BLaER1 (cell line): ENCODE measurements around the gene CNBP.

Experiments used
- H3K27ac ChIP-seq: shearing (Covaris generic); formaldehyde crosslinking; 2 replicates; pipeline ENCODE4 v1.8.1; 2022
- H3K27me3 ChIP-seq: shearing (Covaris generic); formaldehyde crosslinking; 2 replicates; pipeline ENCODE4 v1.8.1; 2022
- H3K36me3 ChIP-seq: shearing (Covaris generic); formaldehyde crosslinking; 2 replicates; pipeline ENCODE4 v1.8.1; 2022
- H3K4me1 ChIP-seq: shearing (Covaris generic); formaldehyde crosslinking; 2 replicates; pipeline ENCODE4 v1.8.1; 2022
- H3K4me2 ChIP-seq: shearing (Covaris generic); formaldehyde crosslinking; 2 replicates; pipeline ENCODE4 v1.8.1; 2022
- H3K4me3 ChIP-seq: shearing (Covaris generic); formaldehyde crosslinking; 2 replicates; pipeline ENCODE4 v1.8.1; 2022
- H3K9ac ChIP-seq: shearing (Covaris generic); formaldehyde crosslinking; 2 replicates; pipeline ENCODE4 v1.8.1; 2022
- H3K9me3 ChIP-seq: shearing (Covaris generic); formaldehyde crosslinking; 2 replicates; pipeline ENCODE4 v1.8.1; 2022
- H4K20me1 ChIP-seq: shearing (Covaris generic); formaldehyde crosslinking; 2 replicates; pipeline ENCODE4 v1.8.1; 2022
- Cebpa-rat ChIP-seq: shearing (Covaris generic); IDR thresholded peaks from 2 replicates; pipeline ENCODE4 v1.8.1; 2022

CNBP gene

DNA sequence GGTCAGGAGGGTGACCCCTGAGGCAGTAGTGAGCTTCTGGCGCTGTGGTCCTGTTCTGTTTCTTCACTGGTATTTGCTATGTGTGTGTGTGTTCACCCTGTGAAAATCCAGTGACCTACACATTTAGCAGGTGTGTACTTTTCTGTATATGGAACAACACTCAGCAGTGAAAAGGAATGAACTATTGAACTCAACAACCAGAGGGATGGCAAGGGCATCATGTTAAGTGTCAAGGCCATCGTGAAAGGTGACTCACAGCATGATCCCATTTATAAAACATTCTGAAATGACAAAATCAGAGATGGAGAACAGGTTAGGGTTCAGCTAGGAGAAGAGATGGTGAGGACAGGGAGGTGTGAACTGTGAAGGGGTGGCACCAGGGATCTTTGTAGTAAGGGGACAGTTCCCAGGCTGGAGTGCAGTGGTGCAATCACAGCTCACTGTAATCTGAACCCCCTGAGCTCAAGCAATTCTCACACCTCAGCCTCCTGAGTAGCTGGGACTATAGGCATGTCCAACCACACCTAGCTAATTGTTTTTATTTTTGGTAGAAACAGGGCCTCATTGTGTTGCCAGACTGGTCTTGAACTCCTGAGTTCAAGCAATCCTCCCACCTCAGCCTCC lies 52.1 kb downstream of the CNBP start:
- H3K4me3 ChIP-seq = no peak overlapping the region
- peaks cover 24% of the 10 kb centered on the region for H4K20me1 ChIP-seq
- H3K4me1 ChIP-seq = peaks cover 24% of the 10 kb centered on the region
- peaks cover 91% of the 10 kb centered on the region for H3K36me3 ChIP-seq
- H3K9ac ChIP-seq = no peak overlapping the region
- no peak overlapping the region for H3K27ac ChIP-seq
- no peaks in the 10 kb centered on the region for H3K27me3 ChIP-seq
- TF ChIP-seq Cebpa-rat = no peak
- no peaks in the 10 kb centered on the region for H3K9me3 ChIP-seq
- H3K4me2 ChIP-seq = no peak overlapping the region

DNA sequence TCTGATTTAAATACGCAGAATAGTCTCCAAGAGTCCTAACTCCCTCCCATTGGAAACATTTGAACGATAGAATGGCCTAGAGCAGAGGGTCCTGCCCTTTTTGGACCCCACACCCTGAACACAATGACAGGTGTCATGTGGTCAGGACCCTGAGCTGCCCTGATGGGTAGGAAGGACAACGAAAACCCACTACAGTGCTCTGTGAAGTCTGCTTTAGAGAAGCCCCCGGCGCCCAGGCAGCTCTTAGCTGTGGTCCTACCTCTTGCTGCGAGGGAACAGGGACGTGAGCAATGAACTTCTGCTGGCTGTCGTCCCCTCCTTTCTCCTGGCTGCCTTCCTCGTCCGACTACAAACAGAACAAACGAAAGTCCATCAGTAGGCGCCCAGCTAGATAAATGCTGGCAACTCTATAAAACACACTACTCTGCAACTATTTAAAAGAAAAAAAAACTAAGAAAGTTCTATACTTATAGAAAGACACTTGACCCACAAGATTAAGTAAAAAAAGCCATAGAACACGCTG lies 53.3 kb downstream of the CNBP start:
- Histone ChIP-seq H3K27me3 (no peaks in the 10 kb centered on the region), H4K20me1 (peaks cover 25% of the 10 kb centered on the region), H3K4me1 (peaks cover 36% of the 10 kb centered on the region), H3K4me2 (no peak overlapping the region), H3K9me3 (no peaks in the 10 kb centered on the region), H3K27ac (no peak overlapping the region), H3K9ac (no peak overlapping the region), H3K36me3 (peaks cover 79% of the 10 kb centered on the region), H3K4me3 (no peak overlapping the region)
- no peak for TF ChIP-seq Cebpa-rat

DNA sequence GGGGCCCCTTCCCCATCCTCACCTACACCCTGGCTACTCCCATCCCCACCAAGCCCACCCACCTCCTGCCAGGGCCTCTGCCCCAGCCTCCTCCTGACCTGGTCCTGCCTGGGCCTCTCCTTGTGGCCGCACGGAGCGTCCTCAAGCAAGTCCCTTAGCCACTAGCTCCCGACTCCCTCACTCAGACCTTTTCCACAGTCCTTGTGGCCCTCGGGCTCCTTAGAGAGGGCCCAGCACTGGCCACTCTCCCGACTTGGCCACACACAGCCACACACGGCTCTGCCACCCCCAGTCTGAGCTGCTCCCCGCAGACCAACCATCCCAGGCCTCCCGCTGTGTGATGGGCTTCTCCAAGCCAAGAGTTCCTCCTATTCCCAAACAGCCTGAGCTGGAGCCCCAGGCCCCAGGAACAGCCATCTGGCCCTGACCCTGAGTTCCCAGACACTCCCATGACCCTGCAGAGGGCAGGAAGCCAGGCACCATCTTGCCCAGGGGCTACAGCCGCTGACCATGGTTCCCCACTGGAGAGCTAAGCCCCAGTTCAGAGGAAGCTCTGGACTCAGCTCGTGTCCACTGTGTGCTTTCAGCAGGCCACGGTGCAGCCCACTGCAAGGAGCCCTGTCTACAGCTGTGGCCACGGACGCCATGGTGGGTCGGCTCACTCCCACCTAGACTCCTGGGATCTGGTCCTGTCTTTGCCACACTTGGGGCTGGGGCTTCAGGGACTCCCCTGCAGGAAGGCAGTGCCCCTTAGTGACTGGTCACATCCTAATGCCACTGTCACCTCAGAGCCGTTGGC lies 55.1 kb downstream of the CNBP start:
- Histone ChIP-seq H4K20me1 (peaks cover 26% of the 10 kb centered on the region), H3K36me3 (peaks cover 61% of the 10 kb centered on the region), H3K4me2 (peak overlapping the region; percentile 88), H3K27ac (peak overlapping the region; percentile 60), H3K27me3 (no peaks in the 10 kb centered on the region), H3K4me1 (peaks cover 54% of the 10 kb centered on the region), H3K9me3 (no peaks in the 10 kb centered on the region), H3K4me3 (no peak overlapping the region), H3K9ac (0 out of 2 replicates have a peak overlapping the region, but pooled peaks have one; percentile 44)
- TF ChIP-seq Cebpa-rat = no peak

DNA sequence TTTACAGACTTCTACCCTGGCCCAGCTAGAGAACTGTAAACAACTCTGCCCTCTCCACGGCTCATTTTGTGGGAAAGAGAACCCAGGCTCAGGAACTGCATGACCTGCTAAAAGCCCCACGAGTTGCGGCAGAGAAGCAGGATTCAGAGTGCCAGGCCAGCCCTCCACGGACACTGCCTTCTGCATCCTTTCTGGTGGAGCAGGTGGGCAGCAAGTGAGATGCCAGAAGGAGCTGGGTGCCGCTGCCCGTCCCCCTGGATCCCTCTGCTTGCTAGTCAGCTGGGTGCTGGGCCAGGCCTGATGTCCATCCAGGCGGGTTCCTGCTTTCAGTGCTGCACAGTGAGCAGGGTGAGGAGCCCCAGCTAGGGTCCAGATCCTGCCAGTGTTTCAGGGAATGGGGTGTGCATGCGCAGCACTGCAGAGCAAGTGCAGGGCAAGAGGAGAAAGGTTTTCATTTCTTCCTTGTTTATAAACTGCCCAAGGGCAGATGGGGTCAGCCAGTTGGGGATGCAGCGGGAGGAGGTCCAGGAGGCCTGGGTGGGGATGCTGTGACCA lies 56.9 kb downstream of the CNBP start:
- Histone ChIP-seq H3K9ac (peak overlapping the region; percentile 44), H3K4me2 (peak overlapping the region; percentile 88), H3K27me3 (no peaks in the 10 kb centered on the region), H4K20me1 (peaks cover 39% of the 10 kb centered on the region), H3K36me3 (peaks cover 43% of the 10 kb centered on the region), H3K27ac (peak overlapping the region; percentile 60), H3K9me3 (no peaks in the 10 kb centered on the region), H3K4me3 (peak overlapping the region; percentile 33; the same call in 1 of the 2 replicates), H3K4me1 (peaks cover 69% of the 10 kb centered on the region)
- no peak for TF ChIP-seq Cebpa-rat

DNA sequence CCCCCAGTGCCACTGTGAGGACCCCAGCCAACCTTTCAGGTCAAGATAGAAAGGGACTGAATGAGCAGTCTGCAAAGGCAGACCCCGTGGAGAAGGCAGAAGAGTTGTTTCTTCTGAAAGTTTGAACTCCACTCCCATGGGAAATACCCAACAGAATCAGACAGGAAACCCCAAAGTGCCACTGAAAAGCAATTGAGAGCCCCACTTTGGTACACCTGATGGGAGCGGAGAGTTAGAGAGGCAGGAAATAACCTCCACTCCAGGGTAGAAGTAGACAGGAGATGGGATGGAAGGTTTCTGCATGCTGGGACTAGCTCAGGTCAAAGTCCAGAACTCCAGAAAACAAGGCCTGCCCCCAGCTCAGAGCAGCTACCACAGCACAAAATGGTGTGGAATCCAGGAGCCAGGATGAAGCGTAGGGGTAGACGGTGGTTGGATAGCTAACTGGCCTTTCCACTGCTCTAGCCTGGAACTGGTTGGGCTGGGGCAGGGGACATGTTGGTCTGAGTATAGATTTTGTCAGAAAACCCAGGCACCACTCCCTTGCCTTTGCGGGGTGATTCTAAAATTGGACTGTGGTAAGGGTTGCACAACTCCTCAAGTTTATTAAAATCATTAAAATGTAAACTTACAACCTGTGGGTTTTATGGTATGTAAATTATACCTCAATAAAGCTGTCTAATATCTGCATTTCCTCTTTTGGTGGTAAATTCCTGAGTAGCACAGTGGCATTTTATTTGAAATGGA lies 60.2 kb downstream of the CNBP start:
- H3K36me3 ChIP-seq = peaks cover 10% of the 10 kb centered on the region
- peak overlapping the region; percentile 57 for H3K27ac ChIP-seq
- H3K4me3 ChIP-seq = peak overlapping the region; percentile 3; the same call in 1 of the 2 replicates
- H3K4me1 ChIP-seq = peaks cover 78% of the 10 kb centered on the region
- H3K27me3 ChIP-seq = no peaks in the 10 kb centered on the region
- TF ChIP-seq Cebpa-rat = peak; percentile 70; the same call in 1 of the 2 replicates
- peak overlapping the region; percentile 83 for H3K4me2 ChIP-seq
- H3K9me3 ChIP-seq = no peaks in the 10 kb centered on the region
- peak overlapping the region; percentile 40; the same call in 1 of the 2 replicates for H3K9ac ChIP-seq
- H4K20me1 ChIP-seq = peaks cover 34% of the 10 kb centered on the region

DNA sequence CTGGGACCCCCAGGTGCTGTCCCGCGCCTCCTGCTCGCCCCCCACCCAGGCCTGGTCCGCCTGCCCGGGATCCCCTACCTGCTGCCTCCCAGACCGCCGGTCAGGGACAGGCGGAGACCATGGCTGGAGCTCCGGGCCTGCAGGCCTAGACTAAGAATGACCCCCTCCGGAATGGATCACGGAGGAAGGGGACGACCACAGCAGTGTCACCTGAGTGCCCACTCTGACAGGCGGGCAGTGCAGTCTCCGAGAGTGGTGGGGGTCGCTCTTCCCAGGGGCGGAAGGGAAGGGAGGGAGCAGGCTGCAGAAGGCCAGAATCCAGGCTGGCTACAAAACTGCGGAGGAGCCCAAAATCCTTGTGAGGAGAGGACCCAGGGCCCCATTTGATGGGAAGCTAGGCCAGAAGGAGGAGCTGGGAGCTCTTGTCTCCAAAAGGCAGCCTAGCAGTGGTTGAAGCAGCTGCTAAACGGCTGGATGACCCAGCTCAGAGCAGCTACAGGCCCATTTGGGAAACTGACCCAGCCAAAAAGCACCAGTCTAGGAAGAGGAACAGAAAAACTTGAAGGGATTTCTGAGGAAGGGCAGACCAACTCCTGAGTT lies 61.2 kb downstream of the CNBP start:
- peak overlapping the region; percentile 81 for H3K4me3 ChIP-seq

DNA sequence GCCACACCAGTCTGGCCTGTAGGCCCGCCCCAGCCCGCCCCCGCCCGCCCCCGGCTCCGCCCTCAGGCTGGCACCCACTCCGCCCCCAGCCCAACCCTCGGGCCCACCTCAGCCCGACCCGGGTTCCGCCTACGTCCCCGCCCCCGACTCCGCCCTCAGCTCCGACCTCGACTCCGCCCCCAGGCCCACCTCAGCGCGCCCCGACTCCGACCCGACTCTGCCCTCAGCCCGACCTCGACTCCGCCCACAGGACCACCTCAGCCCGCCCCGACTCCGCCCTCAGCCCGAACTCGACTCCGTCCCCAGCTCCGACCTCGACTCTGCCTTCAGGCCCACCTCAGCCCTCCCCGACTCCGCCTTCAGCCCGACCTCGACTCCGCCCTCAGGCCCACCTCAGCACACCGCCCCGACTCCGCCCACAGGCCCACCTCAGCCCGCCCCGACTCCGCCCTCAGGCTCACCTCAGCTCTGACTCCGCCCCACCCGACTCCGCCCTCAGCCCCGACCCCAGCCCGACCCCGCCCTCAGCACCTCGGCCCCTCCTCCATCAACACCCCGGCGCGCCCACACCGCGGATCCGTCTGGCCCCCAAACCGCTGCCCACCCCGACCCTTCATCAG lies 61.8 kb downstream of the CNBP start, which contains the start of gene RAB43:
TSS of gene RAB43 (minus strand) at position 13 of the 620 bp plus-strand sequence. CDS start 315 bp downstream, outside the sequence.
- peak within 1 kb of the TSS; percentile 99 for H3K4me2 ChIP-seq
- H4K20me1 ChIP-seq = peaks cover 18% of the 10 kb centered on the region
- no peaks in the 10 kb centered on the region for H3K27me3 ChIP-seq
- H3K27ac ChIP-seq = peak within 1 kb of the TSS; percentile 98
- peaks cover 11% of the 10 kb centered on the region; the same call in 1 of the 2 replicates for H3K36me3 ChIP-seq
- no peak for TF ChIP-seq Cebpa-rat
- H3K9me3 ChIP-seq = no peaks in the 10 kb centered on the region
- H3K4me3 ChIP-seq = peak within 1 kb of the TSS; percentile 81
- H3K4me1 ChIP-seq = peaks cover 78% of the 10 kb centered on the region
- H3K9ac ChIP-seq = peak within 1 kb of the TSS; percentile 94

More for the DNA sequence above, 61.2 kb downstream of the CNBP start:
- H3K27ac ChIP-seq = peak overlapping the region; percentile 57
- H3K4me1 ChIP-seq = peaks cover 78% of the 10 kb centered on the region
- H3K4me2 ChIP-seq = peak overlapping the region; percentile 83
- H4K20me1 ChIP-seq = peaks cover 24% of the 10 kb centered on the region
- no peaks in the 10 kb centered on the region for H3K27me3 ChIP-seq
- peaks cover 7% of the 10 kb centered on the region; the same call in 1 of the 2 replicates for H3K36me3 ChIP-seq
- peak overlapping the region; percentile 40; the same call in 1 of the 2 replicates for H3K9ac ChIP-seq
- H3K9me3 ChIP-seq = no peaks in the 10 kb centered on the region
- no peak for TF ChIP-seq Cebpa-rat

DNA sequence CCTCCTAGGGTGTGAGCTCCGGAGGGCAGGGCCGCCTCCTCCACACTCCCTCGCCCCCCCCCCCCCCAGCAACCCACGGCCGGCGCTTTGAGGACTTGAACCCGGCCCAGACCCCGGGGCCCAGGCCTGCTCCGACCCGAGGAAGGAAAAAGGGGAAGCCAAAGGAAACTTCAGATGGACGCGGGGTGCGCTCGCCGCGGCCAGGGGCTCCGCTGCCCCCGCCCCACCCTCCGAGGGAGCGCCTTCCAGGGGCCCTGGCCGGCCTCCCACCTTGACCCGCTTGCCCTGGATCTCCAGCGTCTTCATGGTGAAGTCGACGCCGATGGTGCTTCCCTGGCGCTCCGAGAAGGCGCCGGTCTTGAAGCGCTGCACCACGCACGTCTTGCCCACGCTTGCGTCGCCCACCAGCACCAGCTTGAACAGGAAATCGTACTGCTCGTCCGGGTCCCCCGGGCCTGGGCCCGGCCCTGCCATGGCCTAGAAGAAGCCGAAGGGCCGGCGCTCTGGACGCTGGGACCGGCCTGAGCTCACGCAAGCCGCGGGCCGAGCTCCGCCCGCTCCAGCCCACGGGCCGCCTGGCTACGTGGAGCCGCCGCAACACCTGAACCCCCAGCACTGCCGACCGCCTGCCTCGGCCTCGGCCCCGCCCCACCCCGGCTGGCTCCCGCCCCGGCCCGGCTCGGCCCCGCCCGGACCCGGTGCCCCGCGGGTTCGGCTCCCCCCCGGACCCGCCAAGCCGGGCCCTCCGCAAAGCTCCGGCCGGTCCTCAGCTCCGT lies 62.5 kb downstream of the CNBP start:
- peak overlapping the region; percentile 94 for H3K9ac ChIP-seq
- no peaks in the 10 kb centered on the region for H3K9me3 ChIP-seq
- peaks cover 19% of the 10 kb centered on the region for H4K20me1 ChIP-seq
- TF ChIP-seq Cebpa-rat = no peak
- H3K27me3 ChIP-seq = no peaks in the 10 kb centered on the region
- H3K36me3 ChIP-seq = peaks cover 11% of the 10 kb centered on the region; the same call in 1 of the 2 replicates
- H3K4me1 ChIP-seq = peaks cover 78% of the 10 kb centered on the region
- peak overlapping the region; percentile 81 for H3K4me3 ChIP-seq
- peak overlapping the region; percentile 99 for H3K4me2 ChIP-seq
- H3K27ac ChIP-seq = peak overlapping the region; percentile 98
